ENCODE measurements around the gene SLC29A3.

GRCh38 chr10:71325267-71325666, 6.2 kb downstream of the SLC29A3 start:
- no peak for TF ChIP-seq CTCF (conservative IDR thresholded peaks at IDR 0.05 in 1 of 2, IDR thresholded peaks at IDR 0.05 in 1 of 2; ENCODE audit: low read depth in 1 of 2, low read length in 2 of 2)
- TF ChIP-seq EZH2 (IDR thresholded peaks at IDR 0.05; ENCODE audit: low read length, missing control alignments), result no peak
